Measurements from ENCODE around the gene ARRB1.
A peak's percentile ranks its signal among the peaks of the same experiment; 100 is the strongest.

Gene ARRB1

GRCh38 chr11:75292943-75293342, 58.5 kb downstream of the ARRB1 start:
- no peak for DNase-seq

GRCh38 chr11:75291741-75292140, 59.7 kb downstream of the ARRB1 start:
- DNase-seq, result no peak

GRCh38 chr11:75289919-75290318, 61.5 kb downstream of the ARRB1 start:
- no peak for DNase-seq

- DNase-seq, result no peak
Measured at GRCh38 chr11:75289511-75289760, 62.0 kb downstream of the ARRB1 start.

GRCh38 chr11:75287579-75287978, 63.9 kb downstream of the ARRB1 start:
- no peak for DNase-seq

GRCh38 chr11:75286826-75287465, 64.5 kb downstream of the ARRB1 start:
- DNase-seq, result no peak

GRCh38 chr11:75285776-75286360, 65.6 kb downstream of the ARRB1 start:
- DNase-seq, result no peak

- no peak for DNase-seq
Measured at GRCh38 chr11:75283391-75283931, 68.0 kb downstream of the ARRB1 start.

- DNase-seq, result no peak
Measured at GRCh38 chr11:75281469-75282095, 69.9 kb downstream of the ARRB1 start.

GRCh38 chr11:75280770-75281468, 70.5 kb downstream of the ARRB1 start:
- no peak for DNase-seq

- peak; percentile 79 for DNase-seq
Measured at GRCh38 chr11:75280227-75280701, 71.2 kb downstream of the ARRB1 start.

GRCh38 chr11:75279273-75279672, 72.2 kb downstream of the ARRB1 start:
- DNase-seq, result no peak

- peak; percentile 22 for DNase-seq
Measured at GRCh38 chr11:75277991-75278790, 73.3 kb downstream of the ARRB1 start.

- DNase-seq, result peak; percentile 22
Measured at GRCh38 chr11:75277211-75277805, 74.2 kb downstream of the ARRB1 start.

- DNase-seq, result no peak
Measured at GRCh38 chr11:75276686-75277085, 74.8 kb downstream of the ARRB1 start.

- DNase-seq, result peak; percentile 4
Measured at GRCh38 chr11:75276186-75276585, 75.3 kb downstream of the ARRB1 start.

- peak; percentile 63 for DNase-seq
Measured at GRCh38 chr11:75275581-75275980, 75.9 kb downstream of the ARRB1 start.

GRCh38 chr11:75274716-75275115, 76.7 kb downstream of the ARRB1 start:
- DNase-seq, result peak; percentile 16

- DNase-seq, result peak; percentile 28
Measured at GRCh38 chr11:75273411-75274391, 77.8 kb downstream of the ARRB1 start.

- no peak for DNase-seq
Measured at GRCh38 chr11:75272821-75273301, 78.6 kb downstream of the ARRB1 start.

GRCh38 chr11:75272391-75272790, 79.1 kb downstream of the ARRB1 start:
- DNase-seq, result no peak

All from activated CD4-positive, CD25-positive, alpha-beta regulatory T cell treated with anti-CD3 and anti-CD28 coated beads, Interleukin-2, amount 50 U/mL, for 72 hours (primary cell).